Measurements from ENCODE around the gene RGMB. TPM values are rescaled to one million over a fixed set of nuclear protein-coding genes. Genes with fewer than 3 reads are reported as not detected.

RGMB gene
- total and polyA plus RNA-seq, 2 of the 13 experiments (the other 11 are each of a cell fraction or from before 2014, with no cell fraction given) = 3.0 to 3.8 TPM

DNA sequence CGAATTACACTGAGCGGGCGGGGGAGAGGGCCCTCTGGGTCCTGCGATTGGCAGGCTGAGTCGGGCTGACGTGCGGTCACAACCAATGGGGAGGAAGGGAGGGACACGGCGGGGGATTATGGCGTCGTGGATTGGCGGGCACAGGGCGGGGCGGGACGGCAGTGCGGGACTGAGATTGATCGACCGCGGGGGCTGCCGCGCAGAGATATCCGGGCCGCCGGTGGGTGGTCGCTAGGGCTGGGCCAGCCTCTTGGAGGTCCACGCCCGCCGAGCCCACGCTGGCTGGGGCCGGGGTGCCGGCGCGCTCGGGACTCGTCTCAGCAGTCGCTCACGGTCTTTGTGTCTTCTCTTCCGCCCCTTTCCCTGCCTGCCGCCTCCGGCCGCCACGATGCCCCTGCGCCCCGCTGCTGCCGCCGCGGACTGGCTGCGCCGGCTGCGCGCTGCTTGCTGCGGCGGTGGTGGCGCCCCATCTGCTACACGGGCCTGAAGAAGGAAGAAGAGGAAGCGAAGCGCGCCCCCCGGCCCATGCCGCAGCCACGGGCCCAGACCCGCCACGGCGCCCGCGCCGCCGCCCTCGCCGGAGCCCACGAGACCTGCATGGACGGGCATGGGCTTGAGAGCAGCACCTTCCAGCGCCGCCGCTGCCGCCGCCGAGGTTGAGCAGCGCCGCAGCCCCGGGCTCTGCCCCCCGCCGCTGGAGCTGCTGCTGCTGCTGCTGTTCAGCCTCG is at the start of gene RGMB (continued):
- TF ChIP-seq, protein P1, sequence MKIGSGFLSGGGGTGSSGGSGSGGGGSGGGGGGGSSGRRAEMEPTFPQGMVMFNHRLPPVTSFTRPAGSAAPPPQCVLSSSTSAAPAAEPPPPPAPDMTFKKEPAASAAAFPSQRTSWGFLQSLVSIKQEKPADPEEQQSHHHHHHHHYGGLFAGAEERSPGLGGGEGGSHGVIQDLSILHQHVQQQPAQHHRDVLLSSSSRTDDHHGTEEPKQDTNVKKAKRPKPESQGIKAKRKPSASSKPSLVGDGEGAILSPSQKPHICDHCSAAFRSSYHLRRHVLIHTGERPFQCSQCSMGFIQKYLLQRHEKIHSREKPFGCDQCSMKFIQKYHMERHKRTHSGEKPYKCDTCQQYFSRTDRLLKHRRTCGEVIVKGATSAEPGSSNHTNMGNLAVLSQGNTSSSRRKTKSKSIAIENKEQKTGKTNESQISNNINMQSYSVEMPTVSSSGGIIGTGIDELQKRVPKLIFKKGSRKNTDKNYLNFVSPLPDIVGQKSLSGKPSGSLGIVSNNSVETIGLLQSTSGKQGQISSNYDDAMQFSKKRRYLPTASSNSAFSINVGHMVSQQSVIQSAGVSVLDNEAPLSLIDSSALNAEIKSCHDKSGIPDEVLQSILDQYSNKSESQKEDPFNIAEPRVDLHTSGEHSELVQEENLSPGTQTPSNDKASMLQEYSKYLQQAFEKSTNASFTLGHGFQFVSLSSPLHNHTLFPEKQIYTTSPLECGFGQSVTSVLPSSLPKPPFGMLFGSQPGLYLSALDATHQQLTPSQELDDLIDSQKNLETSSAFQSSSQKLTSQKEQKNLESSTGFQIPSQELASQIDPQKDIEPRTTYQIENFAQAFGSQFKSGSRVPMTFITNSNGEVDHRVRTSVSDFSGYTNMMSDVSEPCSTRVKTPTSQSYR (CRISPR knock-in tag; IDR thresholded peaks at IDR 0.05; ENCODE audit: borderline replicate concordance) = 0 out of 2 replicates have a peak, but pooled peaks have one; percentile 23
- TF ChIP-seq KAT7 (CRISPR knock-in tag; IDR thresholded peaks at IDR 0.05; ENCODE audit: borderline replicate concordance) = no peak; the same call in 1 of the 2 replicates
- TF ChIP-seq RNF2 (conservative IDR thresholded peaks at IDR 0.05; ENCODE audit: low read depth) = 0 out of 2 replicates have a peak, but pooled peaks have one; percentile 69
- TF ChIP-seq, protein P2, sequence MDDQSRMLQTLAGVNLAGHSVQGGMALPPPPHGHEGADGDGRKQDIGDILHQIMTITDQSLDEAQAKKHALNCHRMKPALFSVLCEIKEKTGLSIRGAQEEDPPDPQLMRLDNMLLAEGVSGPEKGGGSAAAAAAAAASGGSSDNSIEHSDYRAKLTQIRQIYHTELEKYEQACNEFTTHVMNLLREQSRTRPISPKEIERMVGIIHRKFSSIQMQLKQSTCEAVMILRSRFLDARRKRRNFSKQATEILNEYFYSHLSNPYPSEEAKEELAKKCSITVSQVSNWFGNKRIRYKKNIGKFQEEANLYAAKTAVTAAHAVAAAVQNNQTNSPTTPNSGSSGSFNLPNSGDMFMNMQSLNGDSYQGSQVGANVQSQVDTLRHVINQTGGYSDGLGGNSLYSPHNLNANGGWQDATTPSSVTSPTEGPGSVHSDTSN (CRISPR knock-in tag; IDR thresholded peaks at IDR 0.05; ENCODE audit: borderline replicate concordance) = no peak
- TF ChIP-seq, protein P3, sequence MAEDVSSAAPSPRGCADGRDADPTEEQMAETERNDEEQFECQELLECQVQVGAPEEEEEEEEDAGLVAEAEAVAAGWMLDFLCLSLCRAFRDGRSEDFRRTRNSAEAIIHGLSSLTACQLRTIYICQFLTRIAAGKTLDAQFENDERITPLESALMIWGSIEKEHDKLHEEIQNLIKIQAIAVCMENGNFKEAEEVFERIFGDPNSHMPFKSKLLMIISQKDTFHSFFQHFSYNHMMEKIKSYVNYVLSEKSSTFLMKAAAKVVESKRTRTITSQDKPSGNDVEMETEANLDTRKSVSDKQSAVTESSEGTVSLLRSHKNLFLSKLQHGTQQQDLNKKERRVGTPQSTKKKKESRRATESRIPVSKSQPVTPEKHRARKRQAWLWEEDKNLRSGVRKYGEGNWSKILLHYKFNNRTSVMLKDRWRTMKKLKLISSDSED (CRISPR knock-in tag; IDR thresholded peaks at IDR 0.05) = no peak
- TF ChIP-seq ZNF468 (CRISPR knock-in tag; IDR thresholded peaks at IDR 0.05) = 0 out of 2 replicates have a peak, but pooled peaks have one; percentile 41
- TF ChIP-seq, protein P4, sequence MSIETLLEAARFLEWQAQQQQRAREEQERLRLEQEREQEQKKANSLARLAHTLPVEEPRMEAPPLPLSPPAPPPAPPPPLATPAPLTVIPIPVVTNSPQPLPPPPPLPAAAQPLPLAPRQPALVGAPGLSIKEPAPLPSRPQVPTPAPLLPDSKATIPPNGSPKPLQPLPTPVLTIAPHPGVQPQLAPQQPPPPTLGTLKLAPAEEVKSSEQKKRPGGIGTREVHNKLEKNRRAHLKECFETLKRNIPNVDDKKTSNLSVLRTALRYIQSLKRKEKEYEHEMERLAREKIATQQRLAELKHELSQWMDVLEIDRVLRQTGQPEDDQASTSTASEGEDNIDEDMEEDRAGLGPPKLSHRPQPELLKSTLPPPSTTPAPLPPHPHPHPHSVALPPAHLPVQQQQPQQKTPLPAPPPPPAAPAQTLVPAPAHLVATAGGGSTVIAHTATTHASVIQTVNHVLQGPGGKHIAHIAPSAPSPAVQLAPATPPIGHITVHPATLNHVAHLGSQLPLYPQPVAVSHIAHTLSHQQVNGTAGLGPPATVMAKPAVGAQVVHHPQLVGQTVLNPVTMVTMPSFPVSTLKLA (IDR thresholded peaks at IDR 0.05) = 0 out of 2 replicates have a peak, but pooled peaks have one; percentile 46
- TF ChIP-seq, protein P5, sequence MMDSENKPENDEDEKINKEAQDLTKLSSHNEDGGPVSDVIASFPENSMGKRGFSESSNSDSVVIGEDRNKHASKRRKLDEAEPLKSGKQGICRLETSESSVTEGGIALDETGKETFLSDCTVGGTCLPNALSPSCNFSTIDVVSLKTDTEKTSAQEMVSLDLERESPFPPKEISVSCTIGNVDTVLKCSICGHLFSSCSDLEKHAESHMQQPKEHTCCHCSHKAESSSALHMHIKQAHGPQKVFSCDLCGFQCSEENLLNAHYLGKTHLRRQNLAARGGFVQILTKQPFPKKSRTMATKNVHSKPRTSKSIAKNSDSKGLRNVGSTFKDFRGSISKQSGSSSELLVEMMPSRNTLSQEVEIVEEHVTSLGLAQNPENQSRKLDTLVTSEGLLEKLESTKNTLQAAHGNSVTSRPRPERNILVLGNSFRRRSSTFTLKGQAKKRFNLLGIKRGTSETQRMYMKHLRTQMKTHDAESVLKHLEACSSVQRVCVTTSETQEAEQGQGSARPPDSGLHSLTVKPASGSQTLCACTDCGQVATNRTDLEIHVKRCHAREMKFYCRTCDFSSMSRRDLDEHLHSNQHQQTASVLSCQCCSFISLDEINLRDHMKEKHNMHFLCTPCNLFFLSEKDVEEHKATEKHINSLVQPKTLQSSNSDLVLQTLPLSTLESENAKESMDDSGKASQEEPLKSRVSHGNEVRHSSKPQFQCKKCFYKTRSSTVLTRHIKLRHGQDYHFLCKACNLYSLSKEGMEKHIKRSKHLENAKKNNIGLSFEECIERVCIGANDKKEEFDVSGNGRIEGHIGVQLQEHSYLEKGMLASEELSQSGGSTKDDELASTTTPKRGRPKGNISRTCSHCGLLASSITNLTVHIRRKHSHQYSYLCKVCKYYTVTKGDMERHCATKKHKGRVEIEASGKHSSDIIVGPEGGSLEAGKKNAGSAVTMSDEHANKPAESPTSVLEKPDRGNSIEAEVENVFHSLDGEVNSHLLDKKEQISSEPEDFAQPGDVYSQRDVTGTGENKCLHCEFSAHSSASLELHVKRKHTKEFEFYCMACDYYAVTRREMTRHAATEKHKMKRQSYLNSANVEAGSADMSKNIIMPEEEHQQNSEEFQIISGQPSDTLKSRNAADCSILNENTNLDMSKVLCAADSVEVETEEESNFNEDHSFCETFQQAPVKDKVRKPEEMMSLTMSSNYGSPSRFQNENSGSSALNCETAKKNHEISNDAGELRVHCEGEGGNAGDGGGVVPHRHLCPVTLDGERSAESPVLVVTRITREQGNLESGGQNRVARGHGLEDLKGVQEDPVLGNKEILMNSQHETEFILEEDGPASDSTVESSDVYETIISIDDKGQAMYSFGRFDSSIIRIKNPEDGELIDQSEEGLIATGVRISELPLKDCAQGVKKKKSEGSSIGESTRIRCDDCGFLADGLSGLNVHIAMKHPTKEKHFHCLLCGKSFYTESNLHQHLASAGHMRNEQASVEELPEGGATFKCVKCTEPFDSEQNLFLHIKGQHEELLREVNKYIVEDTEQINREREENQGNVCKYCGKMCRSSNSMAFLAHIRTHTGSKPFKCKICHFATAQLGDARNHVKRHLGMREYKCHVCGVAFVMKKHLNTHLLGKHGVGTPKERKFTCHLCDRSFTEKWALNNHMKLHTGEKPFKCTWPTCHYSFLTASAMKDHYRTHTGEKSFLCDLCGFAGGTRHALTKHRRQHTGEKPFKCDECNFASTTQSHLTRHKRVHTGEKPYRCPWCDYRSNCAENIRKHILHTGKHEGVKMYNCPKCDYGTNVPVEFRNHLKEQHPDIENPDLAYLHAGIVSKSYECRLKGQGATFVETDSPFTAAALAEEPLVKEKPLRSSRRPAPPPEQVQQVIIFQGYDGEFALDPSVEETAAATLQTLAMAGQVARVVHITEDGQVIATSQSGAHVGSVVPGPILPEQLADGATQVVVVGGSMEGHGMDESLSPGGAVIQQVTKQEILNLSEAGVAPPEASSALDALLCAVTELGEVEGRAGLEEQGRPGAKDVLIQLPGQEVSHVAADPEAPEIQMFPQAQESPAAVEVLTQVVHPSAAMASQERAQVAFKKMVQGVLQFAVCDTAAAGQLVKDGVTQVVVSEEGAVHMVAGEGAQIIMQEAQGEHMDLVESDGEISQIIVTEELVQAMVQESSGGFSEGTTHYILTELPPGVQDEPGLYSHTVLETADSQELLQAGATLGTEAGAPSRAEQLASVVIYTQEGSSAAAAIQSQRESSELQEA (CRISPR knock-in tag; IDR thresholded peaks at IDR 0.05; ENCODE audit: not compliant biosample characterization) = peak; percentile 13
- TF ChIP-seq PHF20 (CRISPR knock-in tag; IDR thresholded peaks at IDR 0.05) = peak; percentile 4; the same call in 1 of the 2 replicates
- TF ChIP-seq SAP130 (CRISPR knock-in tag; IDR thresholded peaks at IDR 0.05; ENCODE audit: low read depth) = no peak
- no peak for TF ChIP-seq HNRNPH1 (optimal IDR thresholded peaks at IDR 0.05; ENCODE audit: low read depth, low read length)
- peak; percentile 34; the same call in 1 of the 2 replicates for TF ChIP-seq THAP11 (CRISPR knock-in tag; IDR thresholded peaks at IDR 0.05)
- no peak for TF ChIP-seq ZNF615 (CRISPR knock-in tag; IDR thresholded peaks at IDR 0.05; ENCODE audit: borderline replicate concordance)

All from HepG2 (cell line).